ENCODE data around the gene CDC42.
A peak's percentile ranks its signal among the peaks of the same experiment; 100 is the strongest.

The CDC42 gene

DNA sequence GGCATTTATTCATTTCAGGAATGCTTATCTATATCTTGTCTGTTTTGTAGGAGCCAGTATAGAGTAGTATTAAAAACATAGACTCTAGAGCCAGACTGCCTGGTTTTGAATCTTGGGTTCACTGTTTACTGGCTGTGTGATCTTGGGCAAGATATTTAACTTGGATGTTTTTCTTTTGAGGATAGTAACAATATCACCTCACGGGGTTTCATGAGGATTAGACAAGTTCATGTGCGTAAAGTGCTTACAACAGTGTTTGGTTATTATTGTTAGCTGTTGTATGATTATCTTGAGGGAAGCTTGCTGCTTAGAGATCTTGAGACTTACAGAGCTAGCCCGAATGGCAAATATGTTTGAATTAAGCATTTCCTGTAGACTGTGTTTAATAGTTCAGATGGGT, 50.2 kb downstream of the CDC42 start:
- no peak overlapping the region for H3K4me3 ChIP-seq
- no peak overlapping the region for H3K9ac ChIP-seq
- H3K27ac ChIP-seq = no peak overlapping the region
- H3K9me3 ChIP-seq (replicated peaks in 1 of 11) = no peaks in the 10 kb centered on the region
- H3K27me3 ChIP-seq = no peaks in the 10 kb centered on the region
- peaks cover 71 to 99% (median 89%) of the 10 kb centered on the region in 11 experiments for H3K36me3 ChIP-seq
- TF ChIP-seq Cebpa-rat (IDR thresholded peaks at IDR 0.05) = no peak
- H3K4me1 ChIP-seq = peaks cover 0 to 66% (median 14%) of the 10 kb centered on the region in 10 experiments; a peak in 15 of 20 replicates
- no peak overlapping the region for H3K4me2 ChIP-seq
- H4K20me1 ChIP-seq = peaks cover 69 to 100% (median 98%) of the 10 kb centered on the region in 11 experiments

DNA sequence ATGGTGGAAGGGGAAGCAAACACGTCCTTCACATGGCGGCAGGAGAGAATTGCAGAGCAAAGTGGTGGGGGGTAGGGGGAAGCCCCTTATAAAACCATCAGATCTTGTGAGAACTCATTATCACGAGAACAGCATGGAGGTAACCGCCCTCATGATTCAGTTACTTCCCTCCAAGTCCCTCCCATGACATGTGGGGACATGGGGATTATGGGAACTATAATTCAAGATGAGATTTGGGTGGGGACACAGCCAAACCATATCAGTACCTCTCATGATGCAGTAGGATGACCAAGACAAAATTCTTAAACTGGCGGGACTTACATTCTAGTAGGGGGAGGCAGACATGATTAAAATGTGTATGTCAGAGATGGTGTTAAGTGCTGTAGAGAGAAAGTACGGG, 51.6 kb downstream of the CDC42 start:
- H3K4me2 ChIP-seq = no peak overlapping the region
- no peaks in the 10 kb centered on the region for H3K9me3 ChIP-seq (replicated peaks in 1 of 11)
- H3K36me3 ChIP-seq = peaks cover 71 to 99% (median 89%) of the 10 kb centered on the region in 11 experiments
- H3K4me3 ChIP-seq = no peak overlapping the region
- no peaks in the 10 kb centered on the region for H3K27me3 ChIP-seq
- H3K4me1 ChIP-seq = peaks cover 0 to 54% (median 12%) of the 10 kb centered on the region in 10 experiments; a peak in 15 of 20 replicates
- H4K20me1 ChIP-seq = peaks cover 79 to 100% (median 100%) of the 10 kb centered on the region in 11 experiments
- H3K9ac ChIP-seq = no peak overlapping the region
- H3K27ac ChIP-seq = 0 out of 22 replicates have a peak overlapping the region, but pooled peaks of 1 of the 11 experiments have one; percentile 8
- TF ChIP-seq Cebpa-rat (IDR thresholded peaks at IDR 0.05) = no peak

DNA sequence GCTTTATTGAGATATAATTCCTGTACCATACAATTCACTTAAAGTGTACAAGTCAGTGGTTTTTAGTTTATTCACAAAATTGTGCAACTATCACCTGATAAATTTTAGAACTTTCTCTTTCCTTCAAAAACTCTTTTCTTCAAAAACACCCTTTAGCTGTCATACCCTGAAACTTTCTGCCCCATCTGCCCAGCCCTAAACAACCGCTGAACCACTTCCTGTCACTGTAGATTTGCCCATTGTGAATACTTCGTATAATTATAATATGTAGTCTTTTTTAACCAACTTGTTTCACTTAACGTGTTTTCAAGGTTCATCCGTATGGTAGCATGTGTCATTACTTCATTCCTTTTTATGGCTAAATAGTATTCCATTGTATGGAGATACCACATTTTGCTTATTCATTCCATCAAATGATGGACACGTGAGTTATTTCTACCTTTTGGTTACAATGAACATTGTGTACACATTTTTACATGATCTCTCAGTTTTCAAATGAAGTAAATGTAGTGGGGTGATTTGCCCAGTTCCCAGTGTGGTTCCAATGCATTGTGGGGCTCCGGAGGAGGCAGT, 52.4 kb downstream of the CDC42 start:
- peaks cover 0 to 45% (median 12%) of the 10 kb centered on the region in 10 experiments; a peak in 15 of 20 replicates for H3K4me1 ChIP-seq
- 0 out of 22 replicates have a peak overlapping the region, but pooled peaks of 1 of the 11 experiments have one; percentile 8 for H3K27ac ChIP-seq
- H3K4me2 ChIP-seq = no peak overlapping the region
- TF ChIP-seq Cebpa-rat (IDR thresholded peaks at IDR 0.05) = no peak
- H3K4me3 ChIP-seq = no peak overlapping the region
- peaks cover 72 to 99% (median 88%) of the 10 kb centered on the region in 11 experiments for H3K36me3 ChIP-seq
- H4K20me1 ChIP-seq = peaks cover 72 to 100% (median 100%) of the 10 kb centered on the region in 11 experiments
- no peak overlapping the region for H3K9ac ChIP-seq
- no peaks in the 10 kb centered on the region for H3K9me3 ChIP-seq (replicated peaks in 1 of 11)
- H3K27me3 ChIP-seq = no peaks in the 10 kb centered on the region

DNA sequence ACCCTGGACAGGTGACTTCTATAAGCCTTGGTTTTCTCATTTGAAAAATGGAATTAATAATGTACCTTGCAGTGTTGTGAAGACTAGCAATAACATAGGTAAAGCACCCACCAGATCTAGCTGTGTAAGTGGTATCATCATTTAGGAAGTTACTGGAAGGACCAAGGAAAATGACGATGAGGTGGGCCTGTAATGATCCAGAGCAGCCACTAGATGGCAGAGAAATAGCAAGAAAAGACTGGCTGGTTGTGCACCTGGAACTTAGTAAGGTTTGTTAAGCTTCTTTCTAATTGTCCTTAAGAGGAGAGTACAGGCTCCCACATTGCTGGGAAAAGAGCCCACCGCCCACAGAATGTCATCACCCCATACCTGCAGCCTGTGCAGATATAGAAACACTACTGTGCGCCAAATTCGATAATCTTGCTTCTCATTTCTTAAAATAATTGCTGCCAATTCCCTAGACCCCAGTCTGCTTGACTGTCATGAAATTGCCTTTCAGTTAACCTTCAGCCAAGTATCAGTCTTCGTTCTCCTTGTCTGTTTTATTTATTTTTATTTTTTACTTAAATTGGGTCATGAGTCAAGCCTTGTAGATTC, 53.2 kb downstream of the CDC42 start:
- H3K4me2 ChIP-seq = no peak overlapping the region
- H3K9ac ChIP-seq = no peak overlapping the region
- H4K20me1 ChIP-seq = peaks cover 65 to 100% (median 100%) of the 10 kb centered on the region in 11 experiments
- H3K4me3 ChIP-seq = no peak overlapping the region
- no peaks in the 10 kb centered on the region for H3K27me3 ChIP-seq
- H3K9me3 ChIP-seq (replicated peaks in 1 of 11) = no peaks in the 10 kb centered on the region
- peaks cover 65 to 99% (median 82%) of the 10 kb centered on the region in 11 experiments for H3K36me3 ChIP-seq
- H3K27ac ChIP-seq = no peak overlapping the region
- H3K4me1 ChIP-seq = peaks cover 0 to 38% (median 7%) of the 10 kb centered on the region in 10 experiments; a peak in 14 of 20 replicates
- TF ChIP-seq Cebpa-rat (IDR thresholded peaks at IDR 0.05) = no peak

DNA sequence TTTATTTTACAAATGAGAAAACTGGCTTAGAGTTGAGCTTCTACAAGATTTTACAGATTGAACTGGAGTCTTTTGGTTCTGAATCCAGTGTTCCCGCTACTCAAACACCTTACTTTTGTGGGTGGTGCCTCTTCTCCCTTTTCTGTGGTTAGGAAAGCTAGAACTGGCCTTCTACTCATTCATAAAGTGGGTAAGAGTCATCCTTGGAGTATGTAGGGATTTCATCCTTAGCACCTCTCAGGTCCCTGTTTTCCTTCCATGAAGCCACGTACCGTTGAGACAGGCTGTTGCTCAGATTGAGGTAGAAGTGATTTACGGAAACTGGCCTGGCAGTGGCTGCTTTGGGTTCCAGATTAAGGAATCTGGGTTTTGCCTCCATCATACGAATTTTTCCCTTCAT, 54.6 kb downstream of the CDC42 start:
- Histone ChIP-seq H3K4me1 (peaks cover 0 to 30% (median 0%) of the 10 kb centered on the region in 10 experiments; a peak in 6 of 20 replicates), H3K4me3 (no peak overlapping the region), H3K36me3 (peaks cover 71 to 100% (median 85%) of the 10 kb centered on the region in 11 experiments), H3K27me3 (no peaks in the 10 kb centered on the region), H3K9ac (no peak overlapping the region), H3K9me3 (replicated peaks in 1 of 11) (no peaks in the 10 kb centered on the region), H3K4me2 (no peak overlapping the region), H4K20me1 (peaks cover 68 to 100% (median 100%) of the 10 kb centered on the region in 11 experiments), H3K27ac (no peak overlapping the region)
- no peak for TF ChIP-seq Cebpa-rat (IDR thresholded peaks at IDR 0.05)

DNA sequence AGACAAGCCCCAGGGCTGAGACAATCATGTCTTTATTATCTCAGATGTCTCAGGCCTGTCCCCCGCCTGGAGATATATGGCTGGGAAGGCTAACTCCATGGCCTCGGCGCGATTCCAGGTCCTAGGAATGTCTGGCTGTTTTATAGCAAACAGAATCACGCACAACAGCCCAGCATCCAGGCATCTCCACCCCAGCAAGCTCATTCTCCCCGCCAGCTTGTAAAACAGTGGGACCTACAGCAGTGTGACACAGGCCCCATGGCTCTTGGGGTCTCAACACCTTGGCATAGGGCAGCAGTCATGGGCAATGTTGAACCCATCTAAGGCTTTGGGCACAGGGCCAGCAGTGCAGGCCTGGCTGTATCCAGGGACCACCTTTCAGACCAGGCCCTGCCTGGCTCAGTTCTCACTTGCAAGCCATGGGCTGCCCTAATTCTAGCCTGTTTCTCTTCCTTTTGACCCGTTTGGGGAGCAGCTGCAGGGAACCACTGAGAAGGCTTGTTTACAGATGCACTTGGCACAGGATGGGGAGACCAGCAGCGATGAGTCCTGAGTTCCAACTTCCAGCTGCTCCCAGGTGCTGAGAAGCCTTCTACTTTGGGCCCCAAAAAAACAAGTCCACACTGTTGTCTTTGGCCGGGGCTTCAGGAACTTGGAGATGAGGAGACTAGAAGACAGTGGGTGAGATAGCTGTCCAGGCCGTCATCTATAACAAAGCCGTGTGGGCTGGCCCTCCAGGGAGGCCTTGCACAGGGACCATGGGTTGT, 56.0 kb downstream of the CDC42 start:
- H4K20me1 ChIP-seq = peaks cover 66 to 100% (median 100%) of the 10 kb centered on the region in 11 experiments
- H3K4me3 ChIP-seq = no peak overlapping the region
- H3K36me3 ChIP-seq = peaks cover 79 to 100% (median 87%) of the 10 kb centered on the region in 11 experiments
- H3K9ac ChIP-seq = no peak overlapping the region
- H3K9me3 ChIP-seq (replicated peaks in 1 of 11) = no peaks in the 10 kb centered on the region
- H3K4me2 ChIP-seq = no peak overlapping the region
- H3K4me1 ChIP-seq = peaks cover 0 to 23% (median 0%) of the 10 kb centered on the region in 10 experiments; a peak in 6 of 20 replicates
- no peak for TF ChIP-seq Cebpa-rat (IDR thresholded peaks at IDR 0.05)
- H3K27ac ChIP-seq = no peak overlapping the region
- H3K27me3 ChIP-seq = no peaks in the 10 kb centered on the region

DNA sequence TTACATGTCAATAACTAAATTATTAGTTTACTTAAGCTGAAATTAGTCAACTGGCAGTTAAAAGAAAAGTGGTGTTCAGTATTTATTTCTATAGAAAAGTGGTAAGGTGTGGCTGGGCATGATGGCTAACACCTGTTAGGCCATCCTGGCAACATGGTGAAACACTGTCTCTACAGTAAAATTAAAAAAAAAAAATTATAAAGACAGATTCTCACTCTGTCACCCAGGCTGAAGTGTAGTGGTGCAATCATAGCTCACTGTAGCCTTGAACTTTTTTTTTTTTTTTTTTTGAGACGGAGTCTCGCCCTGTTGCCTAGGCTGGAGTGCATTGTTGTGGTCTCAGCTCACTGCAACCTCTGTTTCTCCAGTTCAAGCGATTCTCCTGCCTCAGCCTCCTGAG, 57.5 kb downstream of the CDC42 start:
- Histone ChIP-seq H3K9me3 (replicated peaks in 1 of 11) (no peaks in the 10 kb centered on the region), H3K4me2 (no peak overlapping the region), H3K9ac (no peak overlapping the region), H3K4me3 (no peak overlapping the region), H3K27ac (no peak overlapping the region), H3K27me3 (no peaks in the 10 kb centered on the region), H3K4me1 (peaks cover 0 to 20% (median 0%) of the 10 kb centered on the region in 10 experiments; a peak in 3 of 20 replicates), H4K20me1 (peaks cover 59 to 100% (median 100%) of the 10 kb centered on the region in 11 experiments), H3K36me3 (peaks cover 81 to 100% (median 91%) of the 10 kb centered on the region in 11 experiments)
- no peak for TF ChIP-seq Cebpa-rat (IDR thresholded peaks at IDR 0.05)

DNA sequence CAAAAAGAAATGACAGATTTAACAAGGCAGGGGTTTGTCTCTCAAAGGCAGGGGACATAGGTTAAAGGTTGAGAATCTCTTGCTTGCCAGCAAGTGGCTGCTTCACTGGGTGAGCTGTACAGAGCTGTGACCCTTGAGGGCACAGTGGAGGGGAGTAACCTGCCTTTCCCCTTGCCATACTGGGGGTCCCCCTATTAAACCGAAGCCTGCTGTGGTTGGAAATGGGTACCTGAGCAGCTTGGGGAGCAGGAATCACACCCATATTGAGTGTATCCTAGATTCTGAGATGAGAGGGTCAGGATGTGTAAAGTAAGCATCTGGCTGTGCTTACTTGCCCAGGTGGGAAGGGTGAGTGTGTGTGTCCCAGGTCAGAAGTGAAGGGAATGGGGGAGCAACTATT, 58.6 kb downstream of the CDC42 start:
- peaks cover 58 to 100% (median 100%) of the 10 kb centered on the region in 11 experiments for H4K20me1 ChIP-seq
- H3K27ac ChIP-seq = no peak overlapping the region
- H3K9ac ChIP-seq = no peak overlapping the region
- no peak overlapping the region for H3K4me2 ChIP-seq
- no peaks in the 10 kb centered on the region for H3K27me3 ChIP-seq
- peaks cover 81 to 100% (median 92%) of the 10 kb centered on the region in 11 experiments for H3K36me3 ChIP-seq
- no peaks in the 10 kb centered on the region for H3K9me3 ChIP-seq (replicated peaks in 1 of 11)
- peaks cover 0 to 17% (median 0%) of the 10 kb centered on the region in 10 experiments; a peak in 3 of 20 replicates for H3K4me1 ChIP-seq
- TF ChIP-seq Cebpa-rat (IDR thresholded peaks at IDR 0.05) = no peak
- no peak overlapping the region for H3K4me3 ChIP-seq

DNA sequence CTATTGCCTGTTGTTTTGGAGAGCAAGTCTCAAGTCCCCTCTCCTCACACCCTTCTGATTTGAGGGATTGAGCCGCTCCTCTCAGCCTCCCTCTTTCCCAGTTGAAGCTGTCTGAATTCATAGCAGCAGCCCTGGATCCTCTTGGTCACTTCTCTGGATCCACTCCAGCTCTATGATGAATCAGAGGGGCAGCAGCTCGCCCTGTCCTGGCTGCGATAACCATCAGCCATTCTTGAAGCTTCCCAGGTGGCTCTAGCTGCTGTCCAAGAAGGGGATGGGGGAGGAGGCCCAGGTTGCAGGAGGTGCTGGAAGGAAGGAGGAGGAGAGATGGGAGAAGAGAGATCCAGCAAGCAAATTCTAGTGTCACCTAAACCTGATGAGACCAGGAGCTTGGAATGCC, 59.1 kb downstream of the CDC42 start:
- Histone ChIP-seq H3K9ac (no peak overlapping the region), H3K4me2 (no peak overlapping the region), H3K4me3 (no peak overlapping the region), H3K27ac (no peak overlapping the region), H3K4me1 (peaks cover 0 to 17% (median 2%) of the 10 kb centered on the region in 10 experiments; a peak in 4 of 20 replicates), H3K27me3 (no peaks in the 10 kb centered on the region), H3K9me3 (replicated peaks in 1 of 11) (no peaks in the 10 kb centered on the region), H3K36me3 (peaks cover 76 to 100% (median 90%) of the 10 kb centered on the region in 11 experiments), H4K20me1 (peaks cover 56 to 100% (median 100%) of the 10 kb centered on the region in 11 experiments)
- no peak for TF ChIP-seq Cebpa-rat (IDR thresholded peaks at IDR 0.05)

Data from BLaER1 treated with 17β-estradiol and CSF1 and Interleukin-3, amounts not matched to agents 10 nM and 100 nM (cell line).